BE2C (cell line): ENCODE measurements around the gene DNAI1.
"Not testable (repeated sequence)": the region's sequence is repeated elsewhere in the genome, so short reads cannot be mapped to it uniquely, and the experiment has no call there.

Experiments
- DNase-seq: peaks from one replicate; pipeline ENCODE4 v3.0.0-alpha.2; 2020
- H3K27me3 ChIP-seq: fragments of 250-450 bp; sonication (Bioruptor Pico); 2 replicates; pipeline ENCODE4 v1.5.1; 2020; ENCODE audit warnings: mild to moderate bottlenecking
- H3K36me3 ChIP-seq: fragments of 250-450 bp; sonication (Bioruptor Pico); 2 replicates; pipeline ENCODE4 v1.5.1; 2020; ENCODE audit warnings: mild to moderate bottlenecking
- H3K4me1 ChIP-seq: fragments of 250-450 bp; sonication (Bioruptor Pico); 2 replicates; pipeline ENCODE4 v1.5.1; 2020
- H3K4me3 ChIP-seq: 2 replicates; pipeline ENCODE4 v1.5.1; 2011; ENCODE audit warnings: low read depth, low read length
- H3K9me3 ChIP-seq: fragments of 250-450 bp; sonication (Bioruptor Pico); 2 replicates; pipeline ENCODE4 v1.5.1; 2020
- CTCF ChIP-seq: IDR thresholded peaks from 2 replicates; pipeline ENCODE4 v1.5.1; 2012; ENCODE audit warnings: mild to moderate bottlenecking, low read depth, low read length

DNAI1 gene

GRCh38 chr9:34437006-34437925, 21.3 kb upstream of the DNAI1 start:
- DNase-seq = peak; percentile 62
- TF ChIP-seq CTCF = peak; percentile 88
- peaks cover 12% of the 10 kb centered on the region for H3K36me3 ChIP-seq
- no peaks in the 10 kb centered on the region for H3K27me3 ChIP-seq
- H3K4me3 ChIP-seq = no peak overlapping the region
- H3K4me1 ChIP-seq = peaks cover 13% of the 10 kb centered on the region
- no peaks in the 10 kb centered on the region for H3K9me3 ChIP-seq

- not testable (repeated sequence) for H3K4me3 ChIP-seq, H3K27me3 ChIP-seq, DNase-seq, H3K9me3 ChIP-seq, H3K4me1 ChIP-seq
- H3K36me3 ChIP-seq = peaks cover 12% of the 10 kb centered on the region
Observed at GRCh38 chr9:34437926-34438307, 20.7 kb upstream of the DNAI1 start.

- not testable (repeated sequence) for H3K27me3 ChIP-seq, H3K4me3 ChIP-seq, H3K9me3 ChIP-seq, DNase-seq
- H3K4me1 ChIP-seq = peaks cover 11% of the 10 kb centered on the region
- peaks cover 12% of the 10 kb centered on the region for H3K36me3 ChIP-seq
Observed at GRCh38 chr9:34438465-34438864, 20.1 kb upstream of the DNAI1 start.

- no peaks in the 10 kb centered on the region for H3K9me3 ChIP-seq
- H3K36me3 ChIP-seq = peaks cover 12% of the 10 kb centered on the region
- no peak overlapping the region for H3K4me3 ChIP-seq
- DNase-seq = no peak
- TF ChIP-seq CTCF = no peak
- H3K27me3 ChIP-seq = no peaks in the 10 kb centered on the region
- H3K4me1 ChIP-seq = peaks cover 21% of the 10 kb centered on the region
Observed at GRCh38 chr9:34440017-34440416, 18.6 kb upstream of the DNAI1 start.

GRCh38 chr9:34442770-34443169, 15.8 kb upstream of the DNAI1 start:
- no peak for TF ChIP-seq CTCF
- Histone ChIP-seq H3K36me3 (peaks cover 9% of the 10 kb centered on the region), H3K27me3 (no peaks in the 10 kb centered on the region), H3K9me3 (no peaks in the 10 kb centered on the region), H3K4me1 (peaks cover 12% of the 10 kb centered on the region), H3K4me3 (no peak overlapping the region)
- DNase-seq = no peak

- no peak for DNase-seq
- Histone ChIP-seq H3K27me3 (no peaks in the 10 kb centered on the region), H3K9me3 (no peaks in the 10 kb centered on the region), H3K4me3 (no peak overlapping the region), H3K36me3 (peaks cover 5% of the 10 kb centered on the region; the same call in 1 of the 2 replicates), H3K4me1 (peaks cover 12% of the 10 kb centered on the region)
- no peak for TF ChIP-seq CTCF
Observed at GRCh38 chr9:34443533-34443932, 15.1 kb upstream of the DNAI1 start.

GRCh38 chr9:34443976-34444375, 14.6 kb upstream of the DNAI1 start:
- H3K36me3 ChIP-seq = peaks cover 5% of the 10 kb centered on the region; the same call in 1 of the 2 replicates
- DNase-seq = no peak
- H3K27me3 ChIP-seq = no peaks in the 10 kb centered on the region
- no peaks in the 10 kb centered on the region for H3K9me3 ChIP-seq
- H3K4me3 ChIP-seq = no peak overlapping the region
- peaks cover 12% of the 10 kb centered on the region for H3K4me1 ChIP-seq
- TF ChIP-seq CTCF = no peak
